Suprapubic skin (tissue), 4 donors: ENCODE results near the gene PROC.

ENCODE experiments used
- CTCF ChIP-seq, 2 donors: fragments of 200-600 bp in 1 of 2; fragments of 450-650 bp in 1 of 2; sonication (generic) in 1 of 2; IDR thresholded peaks; one replicate each; pipeline ENCODE4 v1.5.1; 2016 to 2019; ENCODE audit warnings: antibody characterized with exemption in 2 of 2, mild to moderate bottlenecking in 1 of 2, moderate library complexity in 1 of 2
- EP300 ChIP-seq: sonication (generic); formaldehyde crosslinking; IDR thresholded peaks from one replicate; pipeline ENCODE4 v1.6.1; 2017; ENCODE audit warnings: antibody characterized with exemption
- POLR2A ChIP-seq, 2 donors: fragments of 450-650 bp; IDR thresholded peaks; one replicate each; pipeline ENCODE4 v1.6.1; 2017; ENCODE audit warnings: antibody characterized with exemption in 2 of 2, mild to moderate bottlenecking in 2 of 2, moderate library complexity in 2 of 2
- POLR2AphosphoS5 ChIP-seq, 3 donors: sonication (generic); formaldehyde crosslinking; IDR thresholded peaks; one replicate each; pipeline ENCODE4 v1.6.1; 2017; ENCODE audit warnings: antibody characterized with exemption in 3 of 3

- TF ChIP-seq POLR2A (IDR thresholded peaks at IDR 0.05) (no peak), CTCF (IDR thresholded peaks at IDR 0.05) (no peak), POLR2AphosphoS5 (IDR thresholded peaks at IDR 0.05) (no peak), EP300 (no peak)
Measured at GRCh38 chr2:127431408-127432023, 13.3 kb downstream of the PROC start.
